Measurements from ENCODE around the gene GNGT2. TPM values are rescaled to one million over a fixed set of nuclear protein-coding genes. Genes with fewer than 3 reads are reported as not detected.

Gene GNGT2
- polyA plus RNA-seq, 1 donor (not counting 4 experiments of a cell fraction or from before 2014, with no cell fraction given) = not detected

- H3K27ac ChIP-seq (ENCODE audit: control insufficient read depth, insufficient read depth, low read length) = no peak overlapping the region
- H4K20me1 ChIP-seq (ENCODE audit: control insufficient read depth, extremely low read depth, insufficient read depth, low read length) = no peaks in the 10 kb centered on the region
- H3K9me3 ChIP-seq (ENCODE audit: control insufficient read depth, low read depth, low read length) = no peaks in the 10 kb centered on the region
- peaks cover 15% of the 10 kb centered on the region for H3K27me3 ChIP-seq (ENCODE audit: control insufficient read depth, extremely low read depth, insufficient read depth, low read length)
- no peak overlapping the region for H3K4me2 ChIP-seq (ENCODE audit: control insufficient read depth, extremely low read depth, insufficient read depth, low read depth, low read length)
- H3K36me3 ChIP-seq (ENCODE audit: control insufficient read depth in 2 of 2, extremely low read depth in 1 of 2, insufficient read depth in 2 of 2, low read length in 2 of 2) = no peaks in the 10 kb centered on the region
- no peaks in the 10 kb centered on the region for H3K9me1 ChIP-seq (ENCODE audit: control insufficient read depth, extremely low read depth, insufficient read depth, low read length)
- no peak overlapping the region for H3K9ac ChIP-seq (ENCODE audit: control insufficient read depth, extremely low read depth, insufficient read depth, low read length)
- no peaks in the 10 kb centered on the region for H3K4me1 ChIP-seq (ENCODE audit: control insufficient read depth, extremely low read depth, insufficient read depth, low read length)
- no peak overlapping the region for H2AFZ ChIP-seq (ENCODE audit: control insufficient read depth, low read length)
- no peak overlapping the region for H3K4me3 ChIP-seq (ENCODE audit: control insufficient read depth in 2 of 3, extremely low read depth in 1 of 3, insufficient read depth in 2 of 3, low read depth in 1 of 3, low read length in 3 of 3)
- no peak for FAIRE-seq
- no peak for TF ChIP-seq CTCF (optimal IDR thresholded peaks at IDR 0.05 in 1 of 3, IDR thresholded peaks at IDR 0.05 in 1 of 3, conservative IDR thresholded peaks at IDR 0.05 in 1 of 3; ENCODE audit: extremely low read depth in 1 of 3, insufficient read depth in 2 of 3, low read length in 3 of 3)
- no peak for TF ChIP-seq EZH2 (IDR thresholded peaks at IDR 0.05; ENCODE audit: low read length)
- DNase-seq (ENCODE audit: low read depth, low spot score) = no peak
- dilution Hi-C loops (cut with MboI; ENCODE audit: extremely low pct_ligation_motif_present, low sequenced_read_pairs) = no loop called here
- no peaks in the 10 kb centered on the region for H3K79me2 ChIP-seq (ENCODE audit: control insufficient read depth, insufficient read depth, low read length)
Observed at GRCh38 chr17:49217651-49218413, 7.5 kb upstream of the GNGT2 start.

GRCh38 chr17:49216953-49217650, 6.7 kb upstream of the GNGT2 start:
- FAIRE-seq (no peak), DNase-seq (ENCODE audit: low read depth, low spot score) (no peak)
- Histone ChIP-seq H3K36me3 (ENCODE audit: control insufficient read depth in 2 of 2, extremely low read depth in 1 of 2, insufficient read depth in 2 of 2, low read length in 2 of 2) (no peaks in the 10 kb centered on the region), H4K20me1 (ENCODE audit: control insufficient read depth, extremely low read depth, insufficient read depth, low read length) (no peaks in the 10 kb centered on the region), H3K4me3 (ENCODE audit: control insufficient read depth in 2 of 3, extremely low read depth in 1 of 3, insufficient read depth in 2 of 3, low read depth in 1 of 3, low read length in 3 of 3) (no peak overlapping the region), H3K9ac (ENCODE audit: control insufficient read depth, extremely low read depth, insufficient read depth, low read length) (no peak overlapping the region), H3K9me1 (ENCODE audit: control insufficient read depth, extremely low read depth, insufficient read depth, low read length) (no peaks in the 10 kb centered on the region), H3K4me1 (ENCODE audit: control insufficient read depth, extremely low read depth, insufficient read depth, low read length) (no peaks in the 10 kb centered on the region), H2AFZ (ENCODE audit: control insufficient read depth, low read length) (no peak overlapping the region), H3K4me2 (ENCODE audit: control insufficient read depth, extremely low read depth, insufficient read depth, low read depth, low read length) (no peak overlapping the region), H3K27ac (ENCODE audit: control insufficient read depth, insufficient read depth, low read length) (no peak overlapping the region), H3K27me3 (ENCODE audit: control insufficient read depth, extremely low read depth, insufficient read depth, low read length) (peaks cover 11% of the 10 kb centered on the region), H3K79me2 (ENCODE audit: control insufficient read depth, insufficient read depth, low read length) (no peaks in the 10 kb centered on the region), H3K9me3 (ENCODE audit: control insufficient read depth, low read depth, low read length) (no peaks in the 10 kb centered on the region)
- dilution Hi-C loops (cut with MboI; ENCODE audit: extremely low pct_ligation_motif_present, low sequenced_read_pairs) = no loop called here
- TF ChIP-seq CTCF (optimal IDR thresholded peaks at IDR 0.05 in 1 of 3, IDR thresholded peaks at IDR 0.05 in 1 of 3, conservative IDR thresholded peaks at IDR 0.05 in 1 of 3; ENCODE audit: extremely low read depth in 1 of 3, insufficient read depth in 2 of 3, low read length in 3 of 3) (no peak), EZH2 (IDR thresholded peaks at IDR 0.05; ENCODE audit: low read length) (no peak)
